IPS-NIHi11 (cell line): ENCODE results near the gene ATE1.

ENCODE experiments used
- DNase-seq: peaks from one replicate; pipeline ENCODE4 v3.0.0; 2012; ENCODE audit warnings: mixed read lengths, low spot score

ATE1 gene

GRCh38 chr10:121695731-121696464 is 231.9 kb downstream of the ATE1 start:
- no peak for DNase-seq

- no peak for DNase-seq
Measured at GRCh38 chr10:121694966-121695643, 232.7 kb downstream of the ATE1 start.

- DNase-seq, result no peak
Measured at GRCh38 chr10:121694327-121694965, 233.4 kb downstream of the ATE1 start.

- no peak for DNase-seq
Measured at GRCh38 chr10:121692626-121693025, 235.2 kb downstream of the ATE1 start.

- no peak for DNase-seq
Measured at GRCh38 chr10:121690970-121691369, 236.9 kb downstream of the ATE1 start.
